HG02571 (cell line): Measurements from ENCODE around the gene PSMB8.
"Not testable (repeated sequence)": the region's sequence is repeated elsewhere in the genome, so short reads cannot be mapped to it uniquely, and the experiment has no call there.

Experiments
- ATAC-seq: cut with Tn5 transposase; IDR thresholded peaks from one replicate; pipeline ENCODE4 v1.9.1; 2021; ENCODE audit warnings: mild to moderate bottlenecking, moderate library complexity; ENCODE audit not compliant: unreplicated experiment

PSMB8 gene

GRCh38 chr6:32843979-32844838, at the start of gene PSMB8:
PSMB8 (minus strand) TSS chr6:32844047; CDS start chr6:32843996, 51 bp downstream.
- ATAC-seq = peak; percentile 77

- ATAC-seq = no peak
Measured at GRCh38 chr6:32890831-32891230, 47.0 kb upstream of the PSMB8 start.

GRCh38 chr6:32889533-32889932, 45.7 kb upstream of the PSMB8 start:
- ATAC-seq = no peak

- ATAC-seq = no peak
Measured at GRCh38 chr6:32888576-32888975, 44.7 kb upstream of the PSMB8 start.

GRCh38 chr6:32887616-32888015, 43.8 kb upstream of the PSMB8 start:
- ATAC-seq = no peak

- ATAC-seq = no peak
Measured at GRCh38 chr6:32886681-32887383, 43.0 kb upstream of the PSMB8 start.

GRCh38 chr6:32885698-32886286, 41.9 kb upstream of the PSMB8 start:
- no peak for ATAC-seq

GRCh38 chr6:32883789-32884188, 39.9 kb upstream of the PSMB8 start:
- no peak for ATAC-seq

- ATAC-seq = no peak
Measured at GRCh38 chr6:32882879-32883250, 39.0 kb upstream of the PSMB8 start.

- not testable (repeated sequence) for ATAC-seq
Measured at GRCh38 chr6:32880962-32881361, 37.1 kb upstream of the PSMB8 start.

- no peak for ATAC-seq
Measured at GRCh38 chr6:32879691-32880090, 35.8 kb upstream of the PSMB8 start.

GRCh38 chr6:32876603-32877002, 32.8 kb upstream of the PSMB8 start:
- no peak for ATAC-seq

- not testable (repeated sequence) for ATAC-seq
Measured at GRCh38 chr6:32873947-32874346, 30.1 kb upstream of the PSMB8 start.

- no peak for ATAC-seq
Measured at GRCh38 chr6:32868257-32868788, 24.5 kb upstream of the PSMB8 start.

GRCh38 chr6:32867554-32868256, 23.9 kb upstream of the PSMB8 start:
- no peak for ATAC-seq

GRCh38 chr6:32867022-32867477, 23.2 kb upstream of the PSMB8 start:
- ATAC-seq = peak; percentile 52

- no peak for ATAC-seq
Measured at GRCh38 chr6:32865724-32866443, 22.0 kb upstream of the PSMB8 start.

- ATAC-seq = no peak
Measured at GRCh38 chr6:32862725-32863124, 18.9 kb upstream of the PSMB8 start.

- no peak for ATAC-seq
Measured at GRCh38 chr6:32860674-32861073, 16.8 kb upstream of the PSMB8 start.

- ATAC-seq = no peak
Measured at GRCh38 chr6:32858194-32858593, 14.3 kb upstream of the PSMB8 start.
